NCI-H2107 treated with DMSO at 0.1 percent for 48 hours (cell line): ENCODE data around the gene MROH2B.

Experiments
- DNase-seq: peaks from one replicate; lab custom pipeline; 2025; ENCODE audit not compliant: unreplicated experiment; lab: John Stamatoyannopoulos, UW

The MROH2B gene

DNA sequence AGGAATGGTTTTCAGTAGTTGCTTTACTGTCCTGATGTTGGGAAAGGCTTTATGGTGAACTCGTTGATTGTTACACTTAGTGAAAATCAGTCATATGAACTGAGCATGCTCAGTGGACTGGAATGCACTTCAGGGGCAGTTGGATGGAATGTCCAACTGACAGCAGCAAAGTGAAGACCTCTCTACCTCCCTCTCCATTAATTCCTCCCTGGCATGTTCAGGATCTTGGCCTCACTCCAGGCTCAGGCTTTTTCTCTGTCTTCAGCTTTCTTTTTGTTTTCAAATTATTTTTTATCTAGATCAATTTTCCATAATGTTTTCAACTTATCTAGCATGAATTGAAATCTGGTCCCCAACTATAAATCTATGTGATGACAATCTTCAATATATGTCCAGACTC is at the start of gene MROH2B:
Gene MROH2B (minus strand): TSS at position 101 of the 400 bp plus-strand sequence. CDS start 490 bp downstream, outside the sequence.
- DNase-seq: no peak

DNA sequence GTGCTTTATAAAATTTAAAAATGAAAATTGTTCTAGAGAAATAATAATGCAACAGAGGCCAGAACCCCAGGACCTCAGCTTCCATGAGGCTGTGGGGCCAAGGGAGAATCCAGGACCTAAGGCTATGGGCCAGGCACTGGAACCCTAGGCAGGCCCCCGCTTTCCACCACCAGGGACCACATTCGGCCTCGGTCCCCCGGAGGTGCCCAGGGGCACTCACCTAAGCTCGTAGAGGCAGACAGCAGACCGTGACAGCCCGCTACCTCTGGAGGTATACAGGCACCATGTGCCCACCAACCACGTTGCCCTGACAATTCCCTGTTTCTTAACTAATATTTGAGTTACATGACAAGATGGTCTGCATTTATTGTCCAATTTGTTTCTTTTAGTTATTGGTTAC is 49.5 kb upstream of the MROH2B start:
- DNase-seq: no peak

DNA sequence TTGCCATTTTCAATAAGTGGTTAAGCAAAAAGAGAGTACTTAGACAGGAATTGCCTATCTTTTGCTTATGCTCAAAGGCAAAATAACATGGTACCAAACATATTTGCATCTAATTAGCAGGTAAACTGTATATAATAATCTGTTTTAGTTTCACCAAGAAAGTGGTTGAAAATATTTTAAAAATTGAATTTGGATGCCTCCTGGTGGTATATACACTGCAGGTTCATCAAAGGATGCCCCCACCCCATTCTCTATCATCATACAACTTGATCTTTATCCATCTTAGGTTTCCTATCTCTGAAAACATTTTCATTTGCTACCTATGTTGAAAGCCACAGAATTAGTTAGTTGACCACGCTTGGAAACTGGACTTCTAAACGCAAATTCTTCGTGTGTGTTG is 47.0 kb upstream of the MROH2B start:
- no peak for DNase-seq

DNA sequence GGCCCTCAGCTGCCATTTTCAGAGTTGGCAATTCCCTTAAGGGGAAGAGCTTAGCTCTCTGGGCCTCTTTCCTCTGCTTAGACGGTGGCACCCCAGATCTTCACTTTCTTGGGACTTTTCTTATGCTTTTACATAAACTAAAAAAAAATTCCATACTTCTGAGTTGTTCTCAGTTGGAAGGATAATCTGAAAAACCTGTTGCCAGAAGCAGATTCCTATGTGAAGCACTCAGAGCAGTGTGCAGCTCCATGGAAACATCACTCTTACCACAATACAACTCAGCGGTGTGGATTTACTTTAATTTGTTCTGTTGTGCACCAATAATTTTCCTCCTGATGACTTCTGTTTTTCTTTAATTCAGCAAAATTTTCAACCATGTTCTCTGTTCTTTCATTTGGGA is 44.1 kb upstream of the MROH2B start:
- no peak for DNase-seq

DNA sequence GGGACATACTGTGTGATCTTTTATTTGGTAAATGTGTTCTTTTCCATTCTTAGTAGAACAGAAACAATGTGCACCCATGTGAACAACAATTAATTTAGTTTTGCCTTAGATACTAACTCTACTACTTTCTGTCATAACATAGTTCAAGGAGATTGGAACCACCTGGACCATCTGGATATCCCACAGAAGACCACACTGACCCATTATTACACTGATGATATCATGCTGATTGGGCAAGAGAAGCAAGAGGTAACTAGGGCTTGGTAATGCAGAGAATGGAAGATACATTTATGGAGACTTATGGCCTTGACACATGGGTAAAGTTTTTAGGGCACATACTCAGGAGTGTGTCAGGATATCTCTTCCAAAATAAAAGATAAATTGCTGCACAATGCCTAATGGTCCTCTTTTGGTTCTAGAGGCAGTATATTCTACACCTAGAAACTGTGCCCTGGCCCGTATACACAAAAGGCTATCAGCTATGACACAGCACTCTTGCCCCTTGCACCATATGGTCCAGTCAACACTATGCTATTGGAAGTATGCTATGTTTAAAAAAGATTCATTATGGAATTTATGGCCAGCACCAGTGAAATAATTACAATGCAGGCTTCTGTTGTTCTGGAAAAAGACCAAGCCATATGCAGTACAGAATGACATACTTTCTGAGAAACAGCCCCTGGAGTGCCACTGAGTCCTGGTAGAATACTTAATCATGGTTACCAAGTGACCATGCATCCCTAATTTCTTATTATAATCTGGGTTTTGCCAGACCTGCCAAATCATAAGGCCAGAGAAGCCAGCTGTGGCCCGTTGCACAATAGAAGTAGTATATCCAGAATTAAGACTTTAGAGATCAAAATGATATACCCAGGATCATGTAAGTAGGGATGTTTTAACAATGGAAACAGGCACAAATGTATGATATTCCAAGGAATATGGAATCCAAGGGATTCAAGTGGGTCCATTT is 41.6 kb upstream of the MROH2B start:
- no peak for DNase-seq

DNA sequence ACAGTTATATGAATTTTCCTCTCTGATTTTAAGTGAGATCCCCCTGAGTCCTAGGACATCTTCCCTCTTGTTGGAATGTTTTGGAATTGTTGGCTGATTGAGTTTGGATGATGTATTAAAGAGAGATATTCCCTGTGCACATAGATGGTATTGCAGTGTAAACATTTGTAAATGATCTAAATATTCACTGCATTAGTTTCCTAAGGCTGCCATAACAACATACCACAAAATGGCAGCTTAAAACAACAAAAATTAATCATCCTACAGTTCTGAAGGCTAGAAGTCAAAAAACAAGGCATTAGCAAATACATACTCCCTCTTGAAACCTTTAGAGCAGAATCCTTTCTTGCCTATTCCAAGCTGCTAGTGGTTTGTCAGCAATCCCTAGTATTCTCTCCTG is 38.0 kb upstream of the MROH2B start:
- no peak for DNase-seq

DNA sequence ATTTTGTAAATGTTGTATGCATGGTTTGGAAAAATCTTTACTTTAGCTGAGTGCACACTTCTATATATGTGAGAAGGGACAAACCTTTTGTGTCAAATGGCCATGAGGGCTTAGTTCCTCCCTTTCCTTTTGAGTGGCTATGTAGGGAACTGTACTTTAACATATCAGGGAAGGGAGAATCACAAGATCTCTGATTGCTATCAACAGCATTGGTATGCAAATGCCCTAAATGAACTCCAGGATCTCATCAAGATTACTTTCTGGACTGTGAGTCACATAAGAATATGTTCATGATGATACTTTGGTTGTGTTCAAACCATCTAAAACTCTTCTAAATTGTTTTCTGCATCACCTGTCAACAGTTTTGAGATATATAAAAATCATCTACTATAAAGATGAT is 31.2 kb upstream of the MROH2B start:
- no peak for DNase-seq

DNA sequence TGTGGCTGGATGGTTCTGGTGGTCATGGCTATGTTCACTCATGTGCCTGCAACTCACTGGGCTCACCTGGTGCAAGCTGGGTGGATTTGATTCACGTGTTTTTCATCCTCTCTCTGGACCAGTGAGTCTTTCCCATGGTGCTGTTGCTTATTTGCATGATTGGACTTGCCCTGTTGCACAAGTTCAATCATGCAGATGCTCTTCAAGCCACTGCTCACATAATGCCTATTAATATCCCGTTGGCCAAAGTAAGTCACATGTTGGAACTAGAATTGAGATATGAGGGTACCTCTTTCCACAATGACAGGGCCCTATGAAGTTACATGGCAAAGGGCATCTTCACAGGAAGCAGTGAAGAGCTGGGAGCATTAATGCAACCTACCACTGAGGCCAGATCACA is 26.5 kb upstream of the MROH2B start:
- no peak for DNase-seq

DNA sequence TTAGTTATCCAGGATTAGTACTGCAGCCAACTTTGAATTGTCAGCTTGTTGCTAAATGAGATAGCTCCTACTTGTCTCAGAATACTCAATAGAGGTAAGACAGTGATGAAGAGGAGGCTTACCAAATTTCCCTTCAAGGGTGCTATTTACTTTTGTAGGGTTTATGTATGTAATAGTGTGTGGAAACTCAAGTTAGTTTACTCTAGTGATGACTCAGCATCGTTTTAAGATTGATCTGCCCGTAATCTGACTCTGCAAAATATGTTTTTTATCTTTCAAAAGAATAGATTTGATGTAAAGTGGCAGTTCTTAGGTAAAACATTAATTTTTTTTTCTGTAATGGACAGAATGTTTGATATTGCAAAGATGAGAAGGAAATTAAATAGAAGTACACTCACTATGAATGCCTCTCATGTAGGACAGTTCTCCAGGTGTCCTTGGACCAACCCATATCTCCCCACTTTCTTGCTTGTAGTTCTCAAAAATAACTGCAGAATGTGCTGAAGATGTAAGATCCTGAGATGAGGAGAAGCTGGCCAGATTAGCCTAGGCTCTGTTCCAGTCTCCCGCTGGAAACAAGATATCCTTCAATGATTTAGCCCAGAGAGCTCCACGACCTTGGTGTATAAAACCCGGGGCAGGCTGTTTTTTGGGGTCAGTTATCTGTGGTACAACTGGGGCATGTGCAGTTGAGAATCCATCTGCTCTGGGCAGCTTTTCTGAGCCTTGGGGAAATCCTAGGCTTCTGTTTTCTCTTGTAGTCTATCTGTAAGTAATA is 24.4 kb upstream of the MROH2B start:
- DNase-seq: no peak

DNA sequence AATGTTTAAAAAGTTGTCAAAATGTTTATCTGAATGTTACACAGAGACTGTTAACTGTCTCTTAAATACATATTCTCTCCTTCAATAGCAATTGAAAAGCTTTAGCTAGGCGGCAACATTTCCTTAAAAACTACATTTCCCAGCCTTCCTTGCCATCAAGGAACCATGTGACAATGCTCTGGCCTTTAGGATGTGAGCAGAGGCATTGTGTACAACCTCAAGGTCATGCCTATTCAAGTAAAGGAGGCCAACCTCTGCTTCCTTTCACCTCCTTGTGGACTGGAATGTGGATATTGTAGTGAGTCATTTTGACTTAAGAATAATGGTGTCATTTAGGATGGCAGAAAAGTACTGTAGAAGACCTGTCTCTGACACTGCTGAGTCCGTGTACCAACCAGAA is 23.7 kb upstream of the MROH2B start:
- DNase-seq: no peak

DNA sequence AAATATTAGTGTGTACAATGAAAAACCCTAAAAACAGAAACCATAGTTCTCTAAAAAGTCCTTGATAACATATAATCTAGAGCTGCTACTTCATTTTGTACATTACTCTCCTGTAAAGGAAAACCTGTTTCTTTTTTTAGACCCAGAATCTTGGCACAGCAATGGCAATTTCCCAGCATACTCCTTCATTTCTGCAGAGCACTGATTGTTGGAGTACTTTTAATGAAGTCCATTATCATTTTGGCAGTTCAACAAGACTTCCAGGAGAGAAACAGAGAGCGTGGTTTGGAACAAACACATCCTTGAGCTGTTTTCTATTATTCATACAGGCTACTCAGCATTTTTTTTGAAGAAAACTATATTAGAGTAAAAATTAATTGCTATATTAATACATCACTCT is 22.7 kb upstream of the MROH2B start:
- no peak for DNase-seq

DNA sequence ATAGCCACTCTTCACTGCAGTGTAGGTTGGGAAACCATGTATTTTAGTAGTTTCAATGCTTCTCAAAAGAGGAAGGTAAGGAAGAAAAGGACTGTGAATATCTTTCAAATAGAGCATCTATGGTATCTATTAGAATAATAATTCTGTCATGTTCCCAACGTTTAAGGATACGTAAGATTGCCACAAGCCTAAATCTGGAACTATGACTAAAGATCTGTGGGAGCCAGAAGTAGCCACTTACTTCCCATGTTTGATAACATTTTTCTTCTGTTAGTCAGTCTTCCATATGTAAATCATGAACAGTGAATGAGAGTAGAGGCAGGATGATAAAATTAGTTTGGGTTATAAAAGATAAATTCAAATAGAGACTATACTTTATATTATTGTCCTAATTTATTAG is 16.3 kb upstream of the MROH2B start:
- DNase-seq: no peak

DNA sequence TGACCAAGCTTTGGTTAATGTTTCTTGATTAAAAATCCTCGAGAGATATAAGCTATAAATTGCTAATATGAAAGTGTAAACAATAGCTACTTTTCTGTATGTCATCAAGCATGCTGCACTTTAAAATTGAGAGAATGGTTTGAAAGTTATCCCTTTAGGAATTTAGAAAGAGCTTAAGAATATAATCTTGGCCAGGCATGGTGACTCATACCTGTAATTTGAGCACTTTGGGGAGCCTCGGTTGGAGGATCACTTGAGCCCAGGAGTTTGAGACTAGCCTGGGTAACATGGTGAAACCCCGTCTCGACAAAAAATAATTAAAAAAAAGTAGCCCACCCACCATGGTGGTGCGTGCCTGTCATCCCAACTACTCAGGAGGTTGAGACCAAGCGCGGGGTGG is 12.2 kb upstream of the MROH2B start:
- DNase-seq: no peak

DNA sequence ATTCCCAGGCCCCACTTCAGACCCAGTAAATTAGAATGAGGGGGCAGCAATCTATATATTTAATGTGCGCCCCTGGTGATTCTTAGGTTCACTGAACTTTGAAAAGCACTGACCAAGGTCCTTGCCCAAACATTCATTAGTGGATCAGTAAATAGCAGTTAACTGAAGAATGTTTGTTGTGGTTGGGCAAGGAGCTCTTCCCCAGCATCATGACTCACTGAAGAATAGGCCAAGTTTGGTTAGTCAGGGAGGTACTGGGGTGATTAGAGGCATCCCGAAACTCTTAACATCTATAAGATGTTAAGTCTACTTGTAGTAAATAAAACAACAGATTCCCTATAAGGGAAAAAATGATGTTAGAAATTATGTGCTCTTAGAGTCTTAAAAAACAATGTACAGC is 833 bp upstream of the MROH2B start:
- no peak for DNase-seq

DNA sequence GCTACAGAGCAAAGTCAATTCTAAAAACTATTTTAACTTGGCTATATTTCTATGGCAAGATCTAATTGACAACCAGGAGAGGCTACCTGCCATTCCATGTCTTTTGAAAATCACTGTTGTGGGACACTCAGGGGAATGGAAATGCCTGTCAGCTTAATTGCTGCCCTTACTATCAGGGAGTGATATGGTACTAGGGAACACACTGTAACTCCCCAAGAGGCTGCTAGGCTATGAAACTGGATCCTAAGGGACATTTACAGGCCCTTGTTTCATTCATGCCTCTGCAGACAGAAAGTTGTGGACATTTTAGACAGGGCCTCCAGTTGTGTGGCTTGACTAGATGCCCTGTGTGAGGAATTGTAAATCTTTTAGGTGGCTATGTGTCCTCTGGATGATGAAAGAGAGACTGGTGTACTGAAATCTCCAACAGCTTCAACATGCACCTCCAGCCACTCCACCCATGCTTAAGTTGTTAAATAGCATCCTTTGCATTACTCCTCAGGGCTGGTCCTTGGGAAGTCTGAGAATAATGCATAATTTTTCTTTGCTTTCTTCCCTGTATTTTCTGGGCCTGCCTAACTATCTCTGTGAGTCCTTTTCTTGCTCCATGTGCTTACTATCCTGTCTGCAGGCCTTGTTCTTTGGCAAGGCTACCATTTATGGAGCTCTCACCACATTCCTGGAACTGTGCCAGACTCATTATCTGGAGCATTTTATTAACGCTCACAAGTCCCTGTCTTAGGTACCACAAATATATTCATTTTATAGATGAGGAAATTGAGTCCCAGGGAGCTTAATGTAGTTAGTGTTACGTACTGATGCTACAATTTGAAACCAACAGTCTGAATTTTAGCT is 3.2 kb downstream of the MROH2B start:
- DNase-seq: no peak

DNA sequence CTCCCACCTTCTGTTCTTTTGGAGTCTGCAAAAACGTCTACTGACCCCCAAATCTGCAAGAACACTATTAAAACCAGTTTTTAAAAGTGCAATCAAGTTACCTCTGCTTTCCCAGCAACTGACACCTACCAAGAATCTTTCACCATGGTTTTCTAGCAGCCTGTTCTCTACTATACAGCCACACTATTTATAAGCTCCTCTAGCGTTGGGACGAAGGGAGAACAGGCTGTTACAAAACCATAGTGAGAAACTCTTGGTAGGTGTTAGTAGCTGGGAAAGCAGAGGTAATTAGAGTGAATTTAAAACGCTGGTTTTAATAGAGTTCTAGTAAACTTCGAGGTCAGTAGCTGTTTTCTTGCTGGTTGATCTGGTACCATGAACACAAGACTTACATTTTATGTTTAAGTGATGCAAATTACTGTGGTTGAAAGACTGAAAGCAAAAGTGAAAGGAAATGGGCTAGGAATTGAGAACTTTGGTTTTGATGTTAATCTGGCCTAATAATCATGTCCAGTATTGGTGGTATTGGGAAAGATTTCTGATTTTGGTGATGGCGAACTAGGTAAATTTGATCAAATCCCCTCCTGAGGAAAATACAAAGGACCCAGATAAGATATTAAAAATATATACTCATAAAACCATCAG is 5.3 kb downstream of the MROH2B start:
- DNase-seq: no peak

DNA sequence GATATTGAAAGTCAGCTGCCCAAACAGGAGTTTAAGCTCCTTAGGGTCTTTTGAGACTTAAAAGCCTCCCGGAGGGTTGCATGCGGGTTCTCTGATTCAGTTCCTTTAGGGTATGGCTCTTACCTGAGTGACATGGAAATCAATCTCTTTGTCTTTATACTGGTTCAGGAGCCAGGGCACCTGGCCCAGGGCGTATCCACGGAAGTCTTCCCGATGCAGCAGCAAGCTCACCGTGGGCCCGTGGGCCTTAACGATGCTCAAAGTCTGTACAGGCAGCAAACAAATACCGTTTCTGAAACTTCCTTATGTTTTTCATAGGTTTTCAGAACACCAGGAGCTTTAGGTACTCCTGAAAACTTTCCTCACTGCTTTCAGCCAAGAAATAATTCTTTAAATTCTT is 13.2 kb downstream of the MROH2B start:
- DNase-seq: no peak

DNA sequence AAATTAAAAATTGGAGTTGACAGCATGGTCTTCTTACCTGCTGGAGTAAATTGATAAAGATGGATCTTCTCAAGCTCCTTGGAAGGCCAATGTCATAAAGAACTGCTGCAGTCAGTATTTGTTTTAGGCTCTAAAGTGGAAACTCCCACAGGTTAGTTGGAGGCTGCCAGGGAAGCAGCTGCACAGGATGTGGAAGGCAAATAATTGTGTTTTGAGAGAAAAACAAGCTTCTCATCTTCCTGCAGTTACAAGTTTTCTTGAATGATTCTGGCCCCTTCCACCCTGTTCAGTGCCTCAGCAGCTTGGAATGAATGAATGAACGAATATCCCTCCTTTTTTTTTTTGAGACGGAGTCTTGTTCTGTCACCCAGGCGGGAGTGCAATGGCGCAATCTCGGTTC is 13.9 kb downstream of the MROH2B start:
- no peak for DNase-seq

DNA sequence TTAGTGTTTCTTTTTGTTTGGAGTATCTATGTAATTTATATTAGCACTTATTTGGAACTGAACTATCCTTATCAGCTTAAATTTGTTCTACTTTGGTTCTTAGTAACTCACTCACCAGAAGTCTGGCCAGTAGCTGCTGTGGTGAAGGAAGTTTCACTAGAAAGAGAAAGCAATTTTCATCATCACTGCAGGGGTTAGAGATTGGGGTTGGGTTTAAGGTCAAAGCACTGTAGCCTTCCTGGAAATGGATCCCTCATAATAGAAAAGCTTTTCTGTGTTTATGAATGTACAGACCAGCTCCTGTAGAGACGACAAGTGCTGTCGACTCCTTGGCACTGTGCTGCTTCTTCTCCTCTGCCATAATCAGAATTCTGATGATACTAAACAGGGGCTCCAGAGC is 22.2 kb downstream of the MROH2B start:
- no peak for DNase-seq

DNA sequence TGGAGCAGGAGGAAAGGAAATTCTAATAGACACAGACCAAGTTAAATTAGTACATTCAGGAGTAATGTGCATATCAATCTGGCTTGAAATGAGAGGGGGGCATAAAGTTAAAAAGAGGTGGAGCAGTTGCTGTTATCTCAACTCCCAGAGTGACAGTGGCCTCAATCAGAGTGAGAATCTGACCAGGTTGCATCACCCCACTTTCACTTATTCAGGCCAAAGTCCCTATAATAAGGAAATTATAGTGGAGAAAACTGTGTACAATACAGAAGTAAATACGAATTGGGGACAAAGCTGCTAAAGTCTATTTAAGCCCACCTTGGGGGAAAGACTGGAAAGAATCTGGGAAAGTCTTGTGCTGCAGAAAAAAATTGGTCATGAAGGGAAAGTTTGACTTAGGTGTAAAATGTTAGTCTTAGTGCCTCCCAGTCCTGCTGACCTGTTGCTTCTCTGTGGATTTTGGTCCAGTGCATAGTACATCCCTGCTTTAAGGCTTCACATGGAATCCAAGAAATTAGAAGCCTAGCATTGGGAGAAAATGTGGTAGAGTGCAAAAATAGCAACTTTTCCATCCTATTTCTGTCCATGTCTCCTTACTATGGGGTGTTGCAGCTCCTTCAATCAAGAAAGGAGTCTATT is 27.9 kb downstream of the MROH2B start:
- DNase-seq: no peak
